Activated T-cell treated with anti-CD3 and anti-CD28 coated beads, Interleukin-2, amount 50 U/mL, for 48 hours (primary cell): Measurements from ENCODE around the gene CD1B.
"Not testable (repeated sequence)": the region's sequence is repeated elsewhere in the genome, so short reads cannot be mapped to it uniquely, and the experiment has no call there.

ENCODE experiments used
- DNase-seq, 2 experiments: peaks; one replicate each; pipeline ENCODE4 v3.0.0-alpha.2; 2020

Gene CD1B

DNA sequence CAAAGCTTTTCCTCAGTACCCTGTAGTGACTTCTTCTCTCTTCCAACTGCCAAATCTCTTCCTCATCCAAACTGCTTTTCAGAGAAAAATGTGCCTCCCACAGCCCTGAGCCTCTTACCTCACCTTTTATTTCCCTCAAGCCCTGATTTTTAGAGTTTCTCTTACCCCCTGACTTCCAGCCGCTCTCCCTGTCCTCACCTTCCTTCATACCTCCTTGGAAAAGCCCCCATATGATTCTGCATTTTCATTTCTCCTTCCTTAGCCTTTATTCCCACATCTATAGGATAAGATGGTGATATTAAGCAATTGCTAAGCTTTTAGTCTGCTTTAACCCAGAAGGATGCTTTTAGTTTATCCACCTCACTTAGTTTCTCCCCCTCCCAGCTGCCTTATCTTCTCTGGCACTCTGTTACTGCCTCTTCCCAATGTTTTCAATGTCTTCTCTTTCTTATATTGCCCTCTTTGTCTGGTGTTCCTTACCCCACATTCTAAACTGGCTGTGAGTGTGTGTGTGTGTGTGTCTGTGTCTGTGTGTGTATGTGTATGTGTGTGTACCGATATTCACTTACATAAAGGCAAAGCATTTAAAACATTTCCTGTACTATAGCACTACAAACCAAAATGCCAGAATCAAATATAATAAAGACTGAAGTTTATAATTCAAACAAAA lies at the start of gene CD1B:
CD1B (minus strand) TSS at position 51 of the 670 bp plus-strand sequence. CDS start 108 bp downstream, outside the sequence.
- no peak for DNase-seq

DNA sequence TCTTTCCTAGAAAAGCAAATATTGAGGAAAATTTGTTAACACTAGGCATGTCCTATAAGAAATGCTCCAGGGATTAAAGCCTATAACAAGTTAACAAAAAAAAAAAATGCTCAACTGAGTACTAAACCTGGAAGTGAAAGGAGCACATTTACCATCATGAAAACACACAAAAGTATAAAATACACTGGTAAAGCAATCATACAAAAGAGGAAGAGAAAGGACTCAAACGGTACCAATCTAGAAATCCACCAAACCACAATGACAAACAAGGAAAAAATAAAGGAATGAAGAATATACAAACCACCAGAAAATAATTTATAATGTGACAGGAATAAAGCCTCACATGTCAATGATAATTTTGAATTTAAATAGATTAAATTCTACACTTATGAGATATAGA lies 43.5 kb upstream of the CD1B start:
- no peak for DNase-seq

GRCh38 chr1:158374101-158374500 lies 42.8 kb upstream of the CD1B start:
- DNase-seq, result not testable (repeated sequence)

GRCh38 chr1:158371188-158371953 lies 40.0 kb upstream of the CD1B start:
- DNase-seq, result peak; percentile 37 to 57

- no peak for DNase-seq
Observed at GRCh38 chr1:158366783-158367182, 35.5 kb upstream of the CD1B start.

DNA sequence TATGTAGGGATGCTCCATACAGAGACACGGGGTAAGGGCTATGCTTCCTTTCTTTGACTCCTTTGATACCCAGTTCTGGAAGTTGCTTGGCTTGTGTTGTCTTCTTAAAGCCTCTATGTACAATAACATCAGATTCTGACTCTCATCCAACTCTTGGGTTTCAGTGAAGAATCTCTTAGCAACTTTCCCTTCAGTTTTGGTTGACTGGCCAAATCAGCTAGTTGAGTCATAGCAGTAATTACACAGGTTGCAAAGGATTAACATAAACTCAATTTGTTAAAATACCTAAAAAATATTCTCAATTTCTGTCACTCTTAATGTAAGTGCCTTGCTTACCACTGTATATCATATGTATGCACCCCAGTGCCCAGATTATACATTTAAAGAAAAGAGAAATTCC lies 31.6 kb upstream of the CD1B start:
- DNase-seq, result no peak

- no peak for DNase-seq
Observed at GRCh38 chr1:158362482-158362881, 31.2 kb upstream of the CD1B start.

DNA sequence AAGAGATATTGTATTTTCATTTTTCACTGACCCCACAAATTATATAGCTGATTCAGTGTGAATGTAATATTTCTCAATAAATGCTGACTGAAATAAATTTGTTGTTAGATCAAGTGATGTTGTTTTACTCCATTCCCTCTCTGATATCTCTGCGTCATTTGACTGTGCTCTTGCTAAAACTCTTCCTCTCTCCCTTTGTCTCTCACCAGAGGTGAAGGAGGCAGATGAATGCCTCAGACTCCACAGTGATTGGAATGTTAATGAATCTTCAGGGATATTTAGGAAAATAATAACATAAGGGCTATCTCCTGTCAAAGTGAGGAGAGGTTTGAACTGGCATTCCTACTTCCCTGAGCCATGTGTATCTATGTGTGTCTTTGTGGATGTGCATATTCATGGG lies 26.1 kb upstream of the CD1B start:
- no peak for DNase-seq

DNA sequence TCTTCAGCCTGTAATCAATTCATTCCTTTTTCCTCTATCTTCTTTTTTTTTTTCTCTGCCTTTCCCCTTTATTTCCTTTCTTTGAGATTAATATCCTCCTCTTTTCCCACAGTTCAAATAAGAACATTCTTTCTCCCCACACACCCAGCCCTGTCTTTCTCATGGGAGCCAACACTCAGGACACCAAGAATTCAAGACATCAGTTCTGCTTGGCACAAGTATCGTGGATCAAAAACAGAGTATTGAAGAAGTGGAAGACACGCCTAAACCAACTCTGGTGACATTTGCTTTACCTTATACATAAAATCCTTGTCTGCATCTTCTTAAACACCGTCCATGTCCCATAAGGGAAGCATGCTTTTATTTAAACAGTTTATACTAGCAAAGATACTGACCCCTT lies 25.3 kb upstream of the CD1B start:
- no peak for DNase-seq

DNA sequence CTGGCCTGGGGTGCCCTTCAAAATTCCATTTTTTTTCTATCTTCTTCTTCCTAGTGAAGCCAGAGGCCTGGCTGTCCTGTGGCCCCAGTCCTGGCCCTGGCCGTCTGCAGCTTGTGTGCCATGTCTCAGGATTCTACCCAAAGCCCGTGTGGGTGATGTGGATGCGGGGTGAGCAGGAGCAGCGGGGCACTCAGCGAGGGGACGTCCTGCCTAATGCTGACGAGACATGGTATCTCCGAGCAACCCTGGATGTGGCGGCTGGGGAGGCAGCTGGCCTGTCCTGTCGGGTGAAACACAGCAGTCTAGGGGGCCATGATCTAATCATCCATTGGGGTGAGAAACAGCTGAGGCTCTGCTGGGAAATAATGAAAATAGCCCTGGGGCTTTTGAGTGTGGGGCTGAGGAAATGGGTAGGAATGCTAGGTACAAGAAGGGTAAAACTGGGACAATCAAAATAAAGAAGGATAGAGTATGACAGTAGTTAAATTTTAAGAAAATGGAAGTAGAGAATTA lies 24.5 kb upstream of the CD1B start:
- DNase-seq, result no peak

DNA sequence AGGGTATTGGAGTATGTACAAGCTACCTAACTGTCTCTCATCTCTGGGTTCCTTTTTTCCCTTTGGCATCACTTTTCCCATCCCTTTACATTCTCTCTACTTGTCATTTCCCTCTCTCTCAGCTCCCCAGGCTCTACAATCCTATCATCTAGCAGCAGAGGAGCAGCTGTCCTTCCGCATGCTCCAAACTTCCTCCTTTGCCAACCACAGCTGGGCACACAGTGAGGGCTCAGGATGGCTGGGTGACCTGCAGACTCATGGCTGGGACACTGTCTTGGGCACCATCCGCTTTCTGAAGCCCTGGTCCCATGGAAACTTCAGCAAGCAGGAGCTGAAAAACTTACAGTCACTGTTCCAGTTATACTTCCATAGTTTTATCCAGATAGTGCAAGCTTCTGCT lies 22.9 kb upstream of the CD1B start:
- no peak for DNase-seq

DNA sequence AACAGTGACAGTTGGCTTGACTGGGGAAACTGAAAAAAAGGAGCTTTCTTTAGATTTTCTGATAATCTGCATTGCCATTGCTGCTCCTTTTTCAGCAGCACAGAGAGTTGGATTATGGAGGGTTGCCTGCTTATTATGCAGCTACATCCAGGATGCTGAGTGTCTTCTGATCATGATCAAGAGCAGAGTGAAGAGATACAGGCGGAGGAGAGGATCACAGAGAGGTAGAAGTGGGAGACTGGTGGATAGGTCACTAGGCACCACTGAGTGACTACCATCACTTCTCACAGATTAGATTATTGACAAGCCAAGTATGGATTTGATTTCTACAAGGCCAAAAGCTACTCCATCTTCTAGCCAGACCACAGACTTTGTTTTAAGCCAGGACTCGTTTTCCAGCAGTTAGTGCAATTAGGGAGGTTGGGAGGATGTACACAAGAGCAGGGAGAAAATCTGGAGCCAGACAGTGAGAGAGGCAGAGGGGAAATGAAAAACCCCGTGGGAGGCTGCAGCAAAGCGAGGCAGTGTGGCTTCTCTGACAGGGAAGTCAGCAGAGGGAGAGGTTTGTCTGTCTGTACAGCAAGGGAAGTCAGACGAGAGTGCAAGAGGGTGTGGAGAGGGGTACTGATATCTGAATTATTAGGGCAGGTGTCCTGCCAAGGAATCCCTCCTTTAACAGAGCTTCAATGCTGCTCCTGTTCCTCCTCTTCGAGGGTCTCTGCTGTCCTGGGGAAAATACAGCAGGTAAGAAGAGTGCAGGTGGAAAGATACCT lies 22.2 kb upstream of the CD1B start, which contains the start of gene CD1E:
CD1E (plus strand) TSS at position 592 of the 773 bp plus-strand sequence; CDS start at position 687, 95 bp downstream.
- no peak for DNase-seq

DNA sequence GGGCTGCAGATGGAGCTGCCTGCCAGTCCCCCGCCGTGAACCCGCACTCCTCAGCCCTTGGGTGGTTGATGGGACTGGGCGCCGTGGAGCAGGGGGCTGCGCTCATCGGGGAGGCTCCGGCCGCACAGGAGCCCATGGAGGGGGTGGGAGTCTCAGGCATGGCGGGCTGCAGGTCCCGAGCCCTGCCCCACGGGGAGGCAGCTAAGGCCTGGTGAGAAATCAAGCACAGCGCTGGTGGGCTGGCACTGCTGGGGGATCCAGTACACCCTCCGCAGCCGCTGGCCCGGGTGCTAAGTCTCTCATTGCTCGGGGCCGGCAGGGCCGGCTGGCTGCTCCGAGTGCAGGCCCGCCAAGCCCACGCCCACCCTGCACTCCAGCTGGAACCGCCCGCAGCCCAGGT lies 17.6 kb upstream of the CD1B start:
- DNase-seq, result not testable (repeated sequence)

- not testable (repeated sequence) for DNase-seq
Observed at GRCh38 chr1:158336413-158336812, 5.1 kb upstream of the CD1B start.

- DNase-seq, result no peak
Observed at GRCh38 chr1:158335213-158335532, 3.8 kb upstream of the CD1B start.

- no peak for DNase-seq
Observed at GRCh38 chr1:158334526-158335212, 3.3 kb upstream of the CD1B start.

DNA sequence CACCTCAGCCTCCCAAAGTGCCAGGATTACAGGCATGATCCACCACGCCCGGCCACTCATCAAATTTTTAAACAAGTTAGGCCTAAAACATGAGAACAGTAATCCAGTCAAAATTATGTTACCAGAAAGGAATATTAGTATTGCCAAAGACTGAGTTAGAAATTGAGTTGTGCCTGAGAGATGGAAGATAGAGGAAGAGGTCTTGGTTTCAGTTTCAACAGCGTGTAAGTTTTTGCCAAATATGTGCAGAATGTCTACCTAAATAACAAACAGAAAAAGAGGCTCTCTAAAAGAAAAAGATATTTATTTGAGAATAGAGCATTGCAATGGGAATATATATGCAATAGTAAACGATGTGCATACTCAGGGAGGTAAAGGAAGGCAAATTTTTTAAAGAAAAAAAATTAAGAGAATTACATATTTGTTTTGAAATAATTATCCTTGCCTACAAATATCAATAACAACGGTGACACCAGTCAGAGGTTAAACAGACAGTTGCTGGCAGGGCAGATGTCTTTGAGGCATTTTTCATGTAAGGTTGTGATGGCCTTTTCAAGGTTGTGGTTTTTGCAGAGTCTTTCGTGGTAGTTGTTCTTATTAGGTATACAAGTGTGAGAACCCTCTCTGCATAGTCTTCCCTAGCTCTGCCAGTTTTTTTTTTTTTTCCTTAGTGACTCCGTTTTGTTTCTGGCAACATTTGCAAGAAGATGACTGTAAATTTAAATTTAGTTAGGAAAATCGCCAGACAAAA lies 2.2 kb upstream of the CD1B start:
- no peak for DNase-seq

GRCh38 chr1:158331106-158331425 lies 265 bp downstream of the CD1B start:
- DNase-seq, result no peak

- no peak for DNase-seq
Observed at GRCh38 chr1:158330391-158331105, 783 bp downstream of the CD1B start.

DNA sequence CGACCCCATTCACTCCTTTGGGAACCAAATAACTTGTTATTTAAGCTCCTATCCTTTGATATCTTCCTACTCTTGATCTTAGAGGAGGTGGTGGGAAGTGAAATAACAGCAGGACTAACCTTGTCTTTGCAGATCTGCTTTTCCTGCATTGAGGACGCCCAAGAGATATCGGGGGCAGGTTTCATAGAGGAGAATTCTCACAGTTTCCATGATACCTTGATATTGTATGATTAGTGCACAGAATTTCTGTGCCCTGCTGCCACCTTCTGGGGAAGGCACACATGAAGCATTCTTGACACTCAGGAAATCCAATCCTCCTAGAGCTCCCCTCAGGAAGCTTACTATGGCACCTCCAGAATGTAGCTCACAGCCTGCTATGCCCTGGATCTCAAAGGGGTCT lies 1.6 kb downstream of the CD1B start:
- DNase-seq, result peak; percentile 23 to 34

DNA sequence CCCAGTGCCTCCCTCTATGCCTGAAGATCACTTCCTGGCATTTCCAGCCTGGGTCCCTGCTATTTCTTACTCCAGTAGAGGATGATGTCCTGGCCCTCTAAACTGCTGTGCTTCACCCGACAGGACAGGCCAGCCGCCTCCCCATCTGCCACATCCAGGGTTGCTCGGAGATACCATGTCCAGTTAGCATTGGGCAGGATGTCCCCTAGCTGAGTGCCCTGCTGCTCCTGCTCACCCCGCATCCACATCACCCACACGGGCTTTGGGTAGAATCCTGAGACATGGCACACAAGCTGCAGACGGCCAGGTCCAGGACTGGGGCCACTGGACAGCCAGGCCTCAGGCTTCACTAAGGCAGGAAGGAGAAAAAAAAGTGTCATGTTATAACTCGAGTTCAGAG lies 2.0 kb downstream of the CD1B start:
- DNase-seq, result no peak

- no peak for DNase-seq
Observed at GRCh38 chr1:158328426-158328825, 2.9 kb downstream of the CD1B start.
